SHP77 treated with DMSO at 0.1 percent for 48 hours (cell line): ENCODE measurements around the gene TRAF7.

ENCODE experiments used
- DNase-seq: peaks from one replicate; lab custom pipeline; 2025; lab: John Stamatoyannopoulos, UW

Gene TRAF7

GRCh38 chr16:2216330-2216729, 60.7 kb downstream of the TRAF7 start:
- DNase-seq, result no peak

DNA sequence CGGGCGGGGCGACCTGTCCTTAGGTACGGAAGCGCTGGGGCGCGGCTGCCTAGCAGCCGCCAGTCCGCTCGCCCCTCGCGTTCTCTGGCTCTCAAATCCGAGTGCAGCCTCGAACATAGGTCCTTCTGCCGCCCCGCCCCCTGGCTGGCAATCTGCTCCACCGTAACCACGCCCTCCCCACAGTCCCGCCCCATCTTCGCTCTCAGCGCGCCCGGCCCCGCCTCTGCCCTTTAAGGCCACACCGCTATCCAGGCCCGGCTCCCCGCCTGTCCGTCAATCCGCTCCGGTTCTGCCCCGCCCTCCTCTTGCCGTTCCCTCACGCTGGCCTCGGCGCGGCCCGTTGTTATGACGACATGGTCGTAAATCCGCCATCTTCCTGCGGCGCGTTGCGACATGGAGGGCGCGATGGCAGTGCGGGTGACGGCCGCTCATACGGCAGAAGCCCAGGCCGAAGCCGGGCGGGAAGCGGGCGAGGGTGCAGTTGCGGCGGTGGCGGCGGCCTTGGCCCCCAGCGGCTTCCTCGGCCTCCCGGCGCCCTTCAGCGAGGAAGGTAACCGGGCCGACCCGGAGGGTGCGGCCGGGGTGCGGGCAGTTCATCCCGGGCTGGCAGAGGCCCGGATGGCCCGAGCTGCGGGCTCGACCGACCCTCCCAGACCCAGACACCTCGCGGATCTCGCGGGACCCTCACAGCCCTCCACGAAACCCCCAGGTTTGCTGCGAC, 67.8 kb downstream of the TRAF7 start, which contains the start of gene E4F1:
Gene E4F1 (plus strand): TSS at position 371 of the 721 bp plus-strand sequence. CDS start 23 bp downstream, at position 394.
- DNase-seq, result peak; percentile 97

DNA sequence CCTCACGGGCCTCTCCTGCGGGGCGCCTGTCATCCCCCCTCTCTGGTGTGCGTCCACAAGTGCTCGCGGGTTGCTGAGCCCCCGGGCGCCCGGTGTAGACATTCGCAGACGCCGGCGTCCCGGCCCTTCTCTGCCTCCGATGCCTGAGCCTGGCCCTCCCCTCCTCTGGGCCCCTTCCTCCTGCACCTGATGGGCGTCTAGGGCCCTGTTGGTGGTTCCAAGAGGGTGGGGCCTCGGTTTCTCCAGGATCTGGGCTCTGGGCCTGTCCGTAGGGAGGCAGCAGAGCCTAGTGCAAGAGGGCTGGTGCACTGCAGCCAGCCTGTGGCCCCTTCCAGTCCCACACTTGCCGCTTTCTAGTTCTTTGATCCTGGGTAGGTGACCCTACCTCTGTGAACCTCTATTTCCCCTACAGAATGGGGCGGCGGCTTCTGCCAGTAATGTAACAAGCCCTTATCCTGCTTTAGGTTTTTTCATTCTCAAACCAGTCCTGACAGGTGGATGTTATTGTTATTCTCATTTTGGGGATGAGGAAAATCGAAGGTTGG, 68.4 kb downstream of the TRAF7 start:
- no peak for DNase-seq

- no peak for DNase-seq
Observed at GRCh38 chr16:2226245-2226793, 70.7 kb downstream of the TRAF7 start.

DNA sequence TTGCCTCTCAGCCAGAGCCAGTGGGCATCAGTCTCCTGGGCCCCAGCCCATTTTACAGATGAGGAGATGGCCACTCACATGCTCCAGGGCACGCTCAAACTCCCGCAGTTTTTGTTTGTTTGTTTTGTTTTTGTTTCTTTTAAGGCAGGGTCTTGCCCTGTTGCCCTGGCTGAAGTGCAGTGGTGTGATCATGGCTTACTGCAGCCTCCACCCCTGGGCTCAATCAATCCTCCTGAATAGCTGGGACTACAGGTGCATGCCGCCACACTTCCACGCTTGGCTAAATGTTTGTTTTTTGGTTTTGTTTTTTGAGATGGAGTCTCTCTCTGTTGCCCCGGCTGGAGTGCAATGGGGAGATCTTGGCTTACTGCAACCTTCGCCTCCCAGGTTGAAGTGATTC, 71.3 kb downstream of the TRAF7 start:
- DNase-seq, result no peak
